Stomach smooth muscle (tissue), 2 donors: ENCODE data around the gene TCP10L.
"Not testable (repeated sequence)": the region's sequence is repeated elsewhere in the genome, so short reads cannot be mapped to it uniquely, and the experiment has no call there.

Experiments used
- H3K27ac ChIP-seq: one replicate; pipeline ENCODE4 v1.7.0; 2013; ENCODE audit warnings: mild to moderate bottlenecking, low read length, inconsistent platforms
- H3K27me3 ChIP-seq, 2 donors: one replicate each; pipeline ENCODE4 v1.7.0; 2013; ENCODE audit warnings: low read length in 2 of 2; ENCODE audit not compliant: insufficient read depth in 2 of 2, control insufficient read depth in 1 of 2
- H3K36me3 ChIP-seq, 2 donors: one replicate each; pipeline ENCODE4 v1.7.0; 2013; ENCODE audit warnings: low read length in 2 of 2; ENCODE audit not compliant: control insufficient read depth in 2 of 2, insufficient read depth in 2 of 2
- H3K4me1 ChIP-seq: one replicate; pipeline ENCODE4 v1.7.0; 2013; ENCODE audit warnings: low read length; ENCODE audit not compliant: control insufficient read depth, insufficient read depth
- H3K4me3 ChIP-seq, 2 donors: one replicate each; pipeline ENCODE4 v1.7.0; 2013; ENCODE audit warnings: low read length in 2 of 2
- H3K9ac ChIP-seq, 2 donors: one replicate each; pipeline ENCODE4 v1.7.0; 2013; ENCODE audit warnings: low read length in 2 of 2, mild to moderate bottlenecking in 1 of 2
- H3K9me3 ChIP-seq, 2 donors: one replicate each; pipeline ENCODE4 v1.7.0; 2013; ENCODE audit warnings: low read length in 2 of 2; ENCODE audit not compliant: control insufficient read depth in 2 of 2
- donor health status: healthy.
- donor health status: Pancreatic carcinoma.

Gene TCP10L

DNA sequence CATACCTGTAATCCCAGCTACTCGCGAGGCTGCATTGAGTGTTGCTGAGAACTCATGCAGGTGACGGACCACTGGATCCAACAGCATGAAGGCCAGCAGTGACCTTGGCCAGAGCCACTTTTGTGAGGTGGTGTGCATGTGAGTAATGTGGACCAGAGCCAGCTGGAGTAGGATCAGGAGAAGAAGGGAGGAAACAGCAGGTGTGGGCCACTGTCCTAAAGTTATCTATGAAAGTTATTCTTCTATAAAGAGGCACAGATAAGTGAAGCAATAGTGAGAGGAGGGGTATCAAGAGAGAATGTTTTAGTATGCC lies 47.8 kb downstream of the TCP10L start:
- Histone ChIP-seq H3K27me3 (no peaks in the 10 kb centered on the region), H3K27ac (no peak overlapping the region), H3K9ac (no peak overlapping the region), H3K4me1 (no peaks in the 10 kb centered on the region), H3K4me3 (no peak overlapping the region), H3K9me3 (no peaks in the 10 kb centered on the region), H3K36me3 (peaks cover 0 to 2% of the 10 kb centered on the region in 2 donors)

DNA sequence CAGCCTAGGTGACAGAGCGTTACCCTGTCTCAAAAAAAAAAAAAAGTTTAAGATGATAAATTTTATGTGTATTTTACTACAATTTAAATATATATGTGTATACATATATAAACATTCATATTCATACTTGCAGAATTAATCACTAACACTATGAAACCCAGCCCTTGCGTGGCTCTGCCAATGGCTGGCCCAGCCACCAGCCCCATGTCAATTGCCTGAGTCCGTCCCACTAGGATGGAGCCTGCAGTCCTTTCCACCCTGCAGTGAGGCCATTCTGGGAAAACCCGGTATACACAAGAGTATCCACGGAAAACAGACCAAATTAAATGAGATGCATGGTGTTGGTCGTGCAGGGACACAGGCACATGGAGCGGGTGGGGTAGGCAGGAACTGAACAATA lies 49.7 kb downstream of the TCP10L start:
- Histone ChIP-seq H3K4me3 (no peak overlapping the region), H3K9me3 (no peaks in the 10 kb centered on the region), H3K9ac (no peak overlapping the region), H3K4me1 (no peaks in the 10 kb centered on the region), H3K36me3 (peaks cover 0 to 2% of the 10 kb centered on the region in 2 donors), H3K27ac (no peak overlapping the region), H3K27me3 (no peaks in the 10 kb centered on the region)

DNA sequence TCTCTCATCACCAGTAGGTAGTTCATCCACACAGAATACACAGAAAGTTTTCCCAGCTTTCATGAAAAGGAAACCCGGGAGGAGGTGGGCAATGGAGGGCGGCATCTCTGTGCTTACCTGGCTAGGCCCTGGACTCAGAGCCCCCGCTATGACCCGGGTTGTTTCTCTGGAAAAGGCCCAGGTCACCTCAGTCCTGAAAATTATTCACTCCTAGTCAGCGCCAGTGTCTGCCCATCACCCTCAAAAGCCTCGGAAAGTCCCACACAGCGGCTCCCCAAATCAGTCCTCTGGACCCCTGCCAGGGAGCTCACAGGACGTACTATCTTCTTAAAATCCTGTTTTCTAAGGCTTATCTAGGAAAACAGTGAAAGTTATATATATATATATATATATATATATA lies 51.2 kb downstream of the TCP10L start:
- Histone ChIP-seq H3K27me3 (no peaks in the 10 kb centered on the region), H3K36me3 (peaks cover 0 to 2% of the 10 kb centered on the region in 2 donors), H3K9me3 (no peaks in the 10 kb centered on the region), H3K4me3 (no peak overlapping the region), H3K27ac (no peak overlapping the region), H3K4me1 (no peaks in the 10 kb centered on the region), H3K9ac (no peak overlapping the region)

DNA sequence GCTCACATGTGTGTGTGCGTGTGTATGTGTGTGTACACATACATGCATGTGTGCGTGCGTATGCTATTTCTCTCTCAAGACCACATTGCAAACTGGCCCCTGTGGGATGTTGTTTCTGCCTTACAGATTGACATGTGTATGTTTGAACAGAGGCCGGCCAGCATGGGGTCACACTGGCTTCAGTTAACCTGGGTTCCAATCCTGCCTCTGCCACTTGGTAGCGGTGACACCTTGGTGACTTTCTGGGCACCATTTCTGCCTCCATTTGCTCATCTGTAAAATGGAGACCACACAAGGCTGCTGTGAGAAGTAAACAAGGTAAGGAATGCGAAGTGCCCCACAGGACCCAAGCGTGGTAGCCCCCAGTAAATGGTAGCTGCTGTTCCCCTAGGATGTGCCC lies 51.7 kb downstream of the TCP10L start:
- H3K27me3 ChIP-seq = no peaks in the 10 kb centered on the region
- H3K36me3 ChIP-seq = peaks cover 0 to 2% of the 10 kb centered on the region in 2 donors
- no peak overlapping the region for H3K4me3 ChIP-seq
- no peaks in the 10 kb centered on the region for H3K4me1 ChIP-seq
- no peak overlapping the region for H3K9ac ChIP-seq
- H3K9me3 ChIP-seq = no peaks in the 10 kb centered on the region
- H3K27ac ChIP-seq = no peak overlapping the region

DNA sequence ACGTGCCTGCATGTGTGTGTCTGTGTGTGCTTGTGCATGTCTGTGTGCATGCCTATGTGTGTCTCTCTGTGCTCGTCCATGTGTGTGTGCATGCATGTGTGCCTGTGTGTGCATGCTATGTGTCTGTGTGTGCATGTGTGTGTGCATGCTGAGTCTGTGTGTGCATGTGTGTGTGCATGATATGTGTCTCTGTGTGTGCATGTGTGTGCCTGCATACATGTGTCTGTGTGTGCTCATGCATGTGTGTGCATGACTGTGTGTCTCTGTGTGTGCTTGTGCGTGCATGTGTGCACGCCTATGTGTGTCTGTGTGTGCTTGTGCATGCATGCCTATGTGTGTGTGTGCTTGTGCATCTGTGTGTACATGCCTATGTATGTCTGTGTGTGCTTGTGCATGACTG lies 52.3 kb downstream of the TCP10L start:
- no peaks in the 10 kb centered on the region for H3K9me3 ChIP-seq
- H3K36me3 ChIP-seq = peaks cover 0 to 2% of the 10 kb centered on the region in 2 donors
- no peak overlapping the region for H3K27ac ChIP-seq
- no peaks in the 10 kb centered on the region for H3K27me3 ChIP-seq
- H3K9ac ChIP-seq = no peak overlapping the region
- no peak overlapping the region for H3K4me3 ChIP-seq
- no peaks in the 10 kb centered on the region for H3K4me1 ChIP-seq

DNA sequence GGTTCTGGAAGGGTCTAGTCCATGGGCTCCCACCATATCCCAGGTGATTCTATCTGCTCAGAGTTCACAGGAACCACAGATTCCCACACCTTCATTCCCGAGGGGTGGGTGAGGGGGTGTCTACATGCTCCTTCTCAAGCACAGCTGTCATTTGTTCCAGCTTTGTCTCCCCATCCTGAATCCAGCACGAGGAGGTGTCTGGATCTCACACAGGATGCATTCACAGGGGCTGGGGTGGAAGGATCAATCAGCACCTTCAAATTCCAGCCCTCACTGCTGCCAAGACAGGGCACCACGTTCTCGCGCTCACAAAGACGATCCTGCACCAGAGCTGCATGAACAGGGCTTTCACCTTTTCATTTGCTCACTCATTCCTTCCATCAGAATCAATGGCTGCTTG lies 52.7 kb downstream of the TCP10L start:
- Histone ChIP-seq H3K27ac (no peak overlapping the region), H3K9me3 (no peaks in the 10 kb centered on the region), H3K9ac (no peak overlapping the region), H3K36me3 (peaks cover 0 to 2% of the 10 kb centered on the region in 2 donors), H3K4me3 (no peak overlapping the region), H3K27me3 (no peaks in the 10 kb centered on the region), H3K4me1 (no peaks in the 10 kb centered on the region)

DNA sequence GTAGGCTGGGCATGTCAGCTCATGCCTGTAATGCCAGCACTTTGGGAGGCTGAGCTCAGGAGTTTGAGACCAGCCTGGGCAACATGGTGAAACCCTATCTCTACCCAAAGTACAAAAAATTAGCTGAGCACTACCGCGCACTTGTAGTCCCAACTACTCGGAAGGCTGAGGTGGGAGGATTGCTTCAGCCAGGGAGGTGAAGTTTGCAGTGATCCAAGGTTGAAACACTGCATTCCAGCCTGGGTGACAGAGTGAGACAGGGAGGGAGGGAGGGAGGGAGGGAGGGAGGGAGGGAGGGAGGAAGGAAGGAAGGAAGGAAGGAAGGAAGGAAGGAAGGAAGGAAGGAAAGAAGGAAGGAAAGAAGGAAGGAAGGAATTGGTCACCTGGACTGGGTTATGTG lies 53.8 kb downstream of the TCP10L start:
- not testable (repeated sequence) for H3K9ac ChIP-seq, H3K4me3 ChIP-seq, H3K27me3 ChIP-seq, H3K27ac ChIP-seq, H3K9me3 ChIP-seq, H3K36me3 ChIP-seq, H3K4me1 ChIP-seq

DNA sequence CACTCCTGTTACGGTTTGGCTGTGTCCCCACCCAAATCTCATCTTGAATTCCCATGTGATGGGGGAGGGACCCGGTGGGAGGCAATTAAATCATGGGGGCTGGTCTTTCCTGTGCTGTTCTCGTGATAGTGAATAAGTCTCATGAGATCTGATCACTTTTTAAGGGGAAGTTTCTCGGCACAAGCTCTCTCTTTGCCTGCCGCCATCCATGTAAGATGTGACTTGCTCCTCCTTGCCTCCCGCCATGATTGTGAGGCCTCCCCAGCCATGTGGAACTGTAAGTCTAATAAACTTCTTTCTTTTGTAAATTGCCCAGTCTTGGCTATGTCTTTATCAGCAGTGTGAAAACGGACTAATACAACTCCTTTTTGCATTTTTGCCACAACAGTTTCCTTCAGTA lies 54.5 kb downstream of the TCP10L start:
- H3K27me3 ChIP-seq, H3K9ac ChIP-seq, H3K4me1 ChIP-seq, H3K4me3 ChIP-seq, H3K36me3 ChIP-seq, H3K27ac ChIP-seq, H3K9me3 ChIP-seq: not testable (repeated sequence)

DNA sequence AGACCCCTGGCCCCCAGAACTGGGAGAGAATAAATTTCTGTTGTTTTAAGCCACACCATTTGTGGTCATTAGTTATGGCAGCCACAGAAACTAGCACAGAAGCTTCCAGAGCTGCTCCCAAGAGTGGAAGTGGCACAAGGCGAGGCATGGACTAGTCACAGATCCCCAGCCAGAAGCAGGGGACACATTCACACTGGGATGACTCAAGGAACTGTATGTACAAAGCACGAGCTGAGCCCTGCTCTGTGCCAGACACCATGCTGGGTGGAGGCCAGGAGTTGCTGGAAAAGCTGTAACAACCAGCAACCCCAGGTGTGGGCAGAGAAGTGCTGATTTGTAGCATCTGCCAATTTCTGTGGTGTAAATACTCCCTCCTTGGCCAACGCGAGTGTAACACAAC lies 55.6 kb downstream of the TCP10L start:
- Histone ChIP-seq H3K4me1 (no peaks in the 10 kb centered on the region), H3K9ac (no peak overlapping the region), H3K4me3 (no peak overlapping the region), H3K27me3 (no peaks in the 10 kb centered on the region), H3K36me3 (peaks cover 0 to 2% of the 10 kb centered on the region in 2 donors), H3K27ac (no peak overlapping the region), H3K9me3 (no peaks in the 10 kb centered on the region)

DNA sequence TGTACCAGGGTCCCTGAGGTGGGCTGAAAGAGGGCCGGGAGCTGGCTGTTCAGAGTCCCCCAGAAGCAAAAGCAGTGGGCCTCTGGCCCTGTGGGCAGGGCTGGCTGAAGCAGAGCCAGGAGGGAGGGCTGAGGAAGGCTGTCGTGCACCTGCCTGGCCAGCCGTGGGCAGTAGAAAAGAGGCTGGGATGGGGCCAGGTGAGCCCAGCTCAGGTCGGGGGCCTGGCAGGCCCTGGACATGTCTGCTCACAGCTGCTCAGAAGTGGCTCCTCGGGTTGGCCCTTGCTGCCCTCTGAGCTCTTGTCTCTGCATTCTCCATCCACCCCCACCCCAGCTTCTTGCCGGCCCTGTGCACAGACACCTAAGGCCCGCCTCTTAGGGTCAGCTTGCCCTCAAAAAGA lies 60.0 kb downstream of the TCP10L start:
- Histone ChIP-seq H3K4me3 (no peak overlapping the region), H3K27ac (no peak overlapping the region), H3K9me3 (no peaks in the 10 kb centered on the region), H3K36me3 (no peaks in the 10 kb centered on the region), H3K27me3 (no peaks in the 10 kb centered on the region), H3K4me1 (peaks cover 12% of the 10 kb centered on the region), H3K9ac (no peak overlapping the region)

DNA sequence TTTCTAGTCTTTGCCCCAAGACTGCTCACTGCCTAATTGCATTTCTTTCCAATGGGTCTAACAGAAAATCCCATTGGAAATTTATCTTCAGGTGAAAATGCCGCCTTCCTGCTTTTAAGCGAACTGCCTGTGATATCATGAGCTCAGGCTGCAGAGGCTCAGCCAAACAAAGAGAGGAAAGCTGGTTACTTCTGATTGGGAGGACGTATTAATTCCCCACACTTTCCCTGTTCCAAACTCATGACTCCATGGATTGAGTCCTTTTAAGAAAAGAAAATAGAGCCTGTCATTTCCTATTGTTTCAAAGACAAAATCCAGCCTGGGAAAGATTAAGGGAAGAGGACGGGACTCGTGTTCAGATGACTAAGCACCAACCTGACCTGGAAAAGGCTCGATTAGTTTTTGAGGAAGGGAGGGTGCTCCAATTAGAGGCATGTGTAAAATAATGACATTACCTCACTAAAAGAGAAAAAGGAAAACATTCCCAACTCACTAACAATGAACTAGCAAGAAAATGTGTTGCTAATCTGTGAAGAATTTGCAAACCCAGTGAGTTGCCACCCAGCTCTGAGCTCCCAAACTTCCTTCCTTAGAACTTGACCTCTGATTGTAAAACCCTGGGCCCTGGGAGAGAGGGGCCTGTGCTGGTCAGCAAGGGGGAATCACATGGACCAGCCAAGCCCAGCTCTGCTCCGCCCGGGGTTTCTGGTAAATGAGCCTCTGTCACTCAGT lies 61.2 kb downstream of the TCP10L start:
- no peak overlapping the region for H3K4me3 ChIP-seq
- peaks cover 14% of the 10 kb centered on the region for H3K4me1 ChIP-seq
- H3K27me3 ChIP-seq = no peaks in the 10 kb centered on the region
- no peak overlapping the region for H3K9ac ChIP-seq
- H3K27ac ChIP-seq = no peak overlapping the region
- H3K36me3 ChIP-seq = no peaks in the 10 kb centered on the region
- no peaks in the 10 kb centered on the region for H3K9me3 ChIP-seq
